Kidney epithelial cell (primary cell): ENCODE measurements around the gene OVOL3. TPM values are rescaled to one million over a fixed set of nuclear protein-coding genes. Genes with fewer than 3 reads are reported as not detected.

Source experiments
- DNase-seq: peaks from one replicate; pipeline ENCODE4 v3.0.0-alpha.2; 2010; ENCODE audit warnings: low read depth
- H3K27me3 ChIP-seq: 2 replicates; pipeline ENCODE4 v1.6.0; 2011; ENCODE audit warnings: low read length; ENCODE audit not compliant: control insufficient read depth, insufficient read depth
- H3K36me3 ChIP-seq: 2 replicates; pipeline ENCODE4 v1.5.1; 2011; ENCODE audit warnings: low read length; ENCODE audit not compliant: control insufficient read depth, insufficient read depth
- H3K4me3 ChIP-seq: 2 replicates; pipeline ENCODE4 v1.5.1; 2011; ENCODE audit warnings: low read depth, mild to moderate bottlenecking, control low read depth, low read length
- CTCF ChIP-seq: IDR thresholded peaks from 2 replicates; pipeline ENCODE4 v1.5.1; 2011; ENCODE audit warnings: mild to moderate bottlenecking, moderate library complexity, low read length, control low read depth, inconsistent platforms; ENCODE audit not compliant: insufficient read depth, poor library complexity, severe bottlenecking
- total RNA-seq: library from RNA; depleted of rRNA; stranded (reverse); fragments of >200 nt; gene quantifications from 2 replicates; pipeline ENCODE4 v1.2.3, GENCODE V29; 2015

Gene OVOL3
- total RNA-seq, 1 donor from 2014 or later, result not detected

GRCh38 chr19:36116344-36116637, 5.3 kb downstream of the OVOL3 start:
- no peaks in the 10 kb centered on the region for H3K36me3 ChIP-seq
- peak overlapping the region; percentile 74 for H3K4me3 ChIP-seq
- DNase-seq, result no peak
- TF ChIP-seq CTCF, result no peak
- H3K27me3 ChIP-seq, result no peaks in the 10 kb centered on the region

- DNase-seq, result no peak
- Histone ChIP-seq H3K27me3 (no peaks in the 10 kb centered on the region), H3K4me3 (no peak overlapping the region), H3K36me3 (no peaks in the 10 kb centered on the region)
- no peak for TF ChIP-seq CTCF
Observed at GRCh38 chr19:36120092-36120983, 9.4 kb downstream of the OVOL3 start.

- no peaks in the 10 kb centered on the region for H3K27me3 ChIP-seq
- no peak for TF ChIP-seq CTCF
- H3K4me3 ChIP-seq, result no peak overlapping the region
- DNase-seq, result no peak
- H3K36me3 ChIP-seq, result no peaks in the 10 kb centered on the region
Observed at GRCh38 chr19:36120984-36121358, 10.0 kb downstream of the OVOL3 start.

- Histone ChIP-seq H3K36me3 (no peaks in the 10 kb centered on the region), H3K4me3 (no peak overlapping the region), H3K27me3 (no peaks in the 10 kb centered on the region)
- TF ChIP-seq CTCF, result no peak
- no peak for DNase-seq
Observed at GRCh38 chr19:36121486-36122124, 10.7 kb downstream of the OVOL3 start.

GRCh38 chr19:36125557-36125956, 14.6 kb downstream of the OVOL3 start:
- H3K4me3 ChIP-seq, result no peak overlapping the region
- no peaks in the 10 kb centered on the region for H3K36me3 ChIP-seq
- no peak for TF ChIP-seq CTCF
- H3K27me3 ChIP-seq, result no peaks in the 10 kb centered on the region
- no peak for DNase-seq
